K562 (cell line): ENCODE data around the gene HOXC4. TPM values are rescaled to one million over a fixed set of nuclear protein-coding genes. Genes with fewer than 3 reads are reported as not detected.

Source experiments
- BACH1 ChIP-seq: fragments of 200-800 bp; sonication (Bioruptor generic); IDR thresholded peaks from 2 replicates; pipeline ENCODE4 v1.6.1; 2016; ENCODE audit warnings: missing genetic modification characterization, missing compliant biosample characterization
- CHD2 ChIP-seq: IDR thresholded peaks from 2 replicates; pipeline ENCODE4 v1.6.1; 2011; ENCODE audit warnings: low read depth, low read length
- FOS ChIP-seq: IDR thresholded peaks from 3 replicates; pipeline ENCODE4 v1.6.1; 2011; ENCODE audit not compliant: insufficient read length; ENCODE audit errors: extremely low read depth
- GATAD2A ChIP-seq: fragments of 450-650 bp; IDR thresholded peaks from 2 replicates; pipeline ENCODE4 v1.6.1; 2017
- HIVEP1 ChIP-seq: fragments of 250-450 bp; sonication (Bioruptor Pico); IDR thresholded peaks from 2 replicates; pipeline ENCODE4 v1.4.0; 2020; ENCODE audit warnings: mild to moderate bottlenecking
- NFYB ChIP-seq: IDR thresholded peaks from 2 replicates; pipeline ENCODE4 v1.6.1; 2011; ENCODE audit warnings: mild to moderate bottlenecking, moderate library complexity; ENCODE audit not compliant: insufficient read length; ENCODE audit errors: extremely low read depth
- PHF21A ChIP-seq: fragments of 450-650 bp; IDR thresholded peaks from 2 replicates; pipeline ENCODE4 v1.6.1; 2017; ENCODE audit warnings: low read depth, borderline replicate concordance
- POU5F1 ChIP-seq: fragments of 150-350 bp; IDR thresholded peaks from 2 replicates; pipeline ENCODE4 v1.6.1; 2014; ENCODE audit warnings: borderline replicate concordance, low read length, low read depth, mild to moderate bottlenecking; ENCODE audit not compliant: partially characterized antibody
- RAD51 ChIP-seq: fragments of 450-650 bp; IDR thresholded peaks from 2 replicates; pipeline ENCODE4 v1.7.1; 2016; ENCODE audit warnings: low read depth, mild to moderate bottlenecking, borderline replicate concordance
- RBM25 ChIP-seq: fragments of 200-400 bp; formaldehyde crosslinking; IDR thresholded peaks from 2 replicates; pipeline ENCODE4 v1.6.1; 2018; ENCODE audit warnings: low read length, low read depth, moderate library complexity; ENCODE audit not compliant: severe bottlenecking
- SOX6 ChIP-seq: fragments of 450-650 bp; IDR thresholded peaks from 2 replicates; pipeline ENCODE4 v1.6.1; 2014; ENCODE audit warnings: mild to moderate bottlenecking
- TAF7 ChIP-seq: fragments of 450-650 bp; IDR thresholded peaks from 2 replicates; pipeline ENCODE4 v1.6.1; 2016; ENCODE audit warnings: missing genetic modification characterization, missing compliant biosample characterization
- TCF3 ChIP-seq: sonication (generic); formaldehyde crosslinking; IDR thresholded peaks from 2 replicates; pipeline ENCODE4 v1.4.0; 2020; ENCODE audit warnings: mild to moderate bottlenecking, missing genetic modification reagents
- TOE1 ChIP-seq, 2 experiments: fragments of 450-650 bp in 1 of 2; sonication (generic) in 1 of 2; formaldehyde crosslinking in 1 of 2; IDR thresholded peaks; 2 replicates each; pipeline versions ENCODE4 v1.7.1 to v1.8.0; 2016 to 2022; ENCODE audit warnings: borderline replicate concordance in 2 of 2, mild to moderate bottlenecking in 2 of 2, antibody characterized with exemption in 1 of 2, inconsistent platforms in 1 of 2, low read depth in 1 of 2, missing genetic modification reagents in 1 of 2, moderate library complexity in 1 of 2
- TRIM24 ChIP-seq, 2 experiments: fragments of 450-650 bp; IDR thresholded peaks; 2 replicates each; pipeline ENCODE4 v1.6.1; 2016
- USF1 ChIP-seq: sonication (generic); formaldehyde crosslinking; IDR thresholded peaks from 2 replicates; pipeline ENCODE4 v1.9.0; 2022; ENCODE audit warnings: mild to moderate bottlenecking, missing genetic modification reagents
- XRCC5 ChIP-seq: fragments of 200-400 bp; formaldehyde crosslinking; IDR thresholded peaks from 2 replicates; pipeline ENCODE4 v1.6.1; 2017; ENCODE audit warnings: low read depth, mild to moderate bottlenecking, low read length
- ZBTB2 ChIP-seq: fragments of 450-650 bp; IDR thresholded peaks from 2 replicates; pipeline ENCODE4 v1.6.1; 2016; ENCODE audit warnings: antibody characterized with exemption
- ZFP1 ChIP-seq: fragments of 450-650 bp; formaldehyde crosslinking; IDR thresholded peaks from 2 replicates; pipeline ENCODE4 v1.4.0; 2020; ENCODE audit warnings: mild to moderate bottlenecking, mixed read lengths
- ZNF695 ChIP-seq: fragments of 450-650 bp; formaldehyde crosslinking; IDR thresholded peaks from 2 replicates; pipeline ENCODE4 v1.4.0; 2020; ENCODE audit warnings: mild to moderate bottlenecking, moderate library complexity
- polyA plus RNA-seq, 8 experiments: library from polyadenylated mRNA; depleted of rRNA in 4 of 8; stranded (reverse) in 5 of 8; unstranded in 3 of 8; fragments of >200 nt; fragmentation: Nextera tagmentation in 2 of 8; fragmentation: Illumina TruSeq in 1 of 8; extraction: Ambion mirVana in 2 of 8; extraction: Trizol in 1 of 8; gene quantifications; 2 replicates each; pipeline versions ENCODE4 v1.2.1 to v1.2.3, GENCODE V29; 2011 to 2014; ENCODE audit warnings: inconsistent platforms in 1 of 8, missing spikeins in 1 of 8
- total RNA-seq, 7 experiments: library from RNA; depleted of rRNA in 6 of 7; stranded (reverse); fragments of >200 nt in 6 of 7; fragmentation: Illumina TruSeq in 2 of 7; extraction: Trizol in 2 of 7; gene quantifications; 2 replicates each; pipeline versions ENCODE4 v1.2.1 to v1.2.3, GENCODE V29; 2011 to 2021; ENCODE audit warnings: low replicate concordance in 1 of 7
- TF ChIP-seq, protein P1 (sequence below): sonication (generic); formaldehyde crosslinking; IDR thresholded peaks from 2 replicates; pipeline ENCODE4 v1.5.0; 2020; ENCODE audit warnings: missing genetic modification reagents
- TF ChIP-seq, protein P2 (sequence below), 2 experiments: fragments of 450-650 bp in 1 of 2; IDR thresholded peaks; 2 replicates each; pipeline ENCODE4 v1.6.1; 2011 to 2017; ENCODE audit warnings: low read depth in 2 of 2, antibody characterized with exemption in 1 of 2, borderline replicate concordance in 1 of 2, low read length in 1 of 2, mild to moderate bottlenecking in 1 of 2, mixed read lengths in 1 of 2; ENCODE audit not compliant: control insufficient read depth in 1 of 2

HOXC4 gene
- total and polyA plus RNA-seq, 9 of the 15 experiments (the other 6 are each of a cell fraction or from before 2014, with no cell fraction given), result 0.06 to 1.5 (median 0.44) TPM; not detected in 1

DNA sequence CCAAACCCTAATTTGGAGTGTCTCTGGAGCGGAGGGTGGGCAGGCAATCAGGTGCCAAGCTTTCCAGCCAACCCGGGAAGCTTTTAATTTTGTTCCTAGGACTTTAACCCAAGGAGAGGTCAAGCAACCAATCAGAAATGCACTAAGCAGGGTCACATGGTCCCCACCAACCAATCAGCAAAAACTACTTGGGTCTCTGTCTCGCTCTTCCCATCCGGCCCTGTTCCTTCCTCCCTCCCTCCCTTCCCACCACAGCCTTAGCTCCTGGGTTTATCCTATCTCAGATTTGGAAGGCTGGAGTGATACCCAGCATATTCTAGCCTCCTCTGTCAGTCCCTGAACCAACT lies 13.5 kb upstream of the HOXC4 start (continued):
- TF ChIP-seq RBM25 (peak; percentile 70), RAD51 (peak; percentile 86), TAF7 (tag) (no peak), PHF21A (no peak), FOS (peak; percentile 79), TRIM24 (IDR thresholded peaks at IDR 0.05) (no peak), CHD2 (no peak), XRCC5 (no peak), BACH1 (tag) (no peak), POU5F1 (no peak), ZNF695 (CRISPR knock-in tag) (no peak), USF1 (peak; percentile 88), SOX6 (no peak), GATAD2A (no peak), TOE1 (IDR thresholded peaks at IDR 0.05; ENCODE audit: borderline replicate concordance) (no peak), TOE1 (CRISPR knock-in tag; IDR thresholded peaks at IDR 0.05; ENCODE audit: borderline replicate concordance, low read depth) (no peak), ZBTB2 (no peak), TCF3 (CRISPR knock-in tag) (no peak), ZFP1 (no peak), HIVEP1 (CRISPR knock-in tag) (no peak), NFYB (peak; percentile 87)
- TF ChIP-seq, protein P1, sequence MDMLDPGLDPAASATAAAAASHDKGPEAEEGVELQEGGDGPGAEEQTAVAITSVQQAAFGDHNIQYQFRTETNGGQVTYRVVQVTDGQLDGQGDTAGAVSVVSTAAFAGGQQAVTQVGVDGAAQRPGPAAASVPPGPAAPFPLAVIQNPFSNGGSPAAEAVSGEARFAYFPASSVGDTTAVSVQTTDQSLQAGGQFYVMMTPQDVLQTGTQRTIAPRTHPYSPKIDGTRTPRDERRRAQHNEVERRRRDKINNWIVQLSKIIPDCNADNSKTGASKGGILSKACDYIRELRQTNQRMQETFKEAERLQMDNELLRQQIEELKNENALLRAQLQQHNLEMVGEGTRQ (CRISPR knock-in tag), result peak; percentile 92
- TF ChIP-seq, protein P2, sequence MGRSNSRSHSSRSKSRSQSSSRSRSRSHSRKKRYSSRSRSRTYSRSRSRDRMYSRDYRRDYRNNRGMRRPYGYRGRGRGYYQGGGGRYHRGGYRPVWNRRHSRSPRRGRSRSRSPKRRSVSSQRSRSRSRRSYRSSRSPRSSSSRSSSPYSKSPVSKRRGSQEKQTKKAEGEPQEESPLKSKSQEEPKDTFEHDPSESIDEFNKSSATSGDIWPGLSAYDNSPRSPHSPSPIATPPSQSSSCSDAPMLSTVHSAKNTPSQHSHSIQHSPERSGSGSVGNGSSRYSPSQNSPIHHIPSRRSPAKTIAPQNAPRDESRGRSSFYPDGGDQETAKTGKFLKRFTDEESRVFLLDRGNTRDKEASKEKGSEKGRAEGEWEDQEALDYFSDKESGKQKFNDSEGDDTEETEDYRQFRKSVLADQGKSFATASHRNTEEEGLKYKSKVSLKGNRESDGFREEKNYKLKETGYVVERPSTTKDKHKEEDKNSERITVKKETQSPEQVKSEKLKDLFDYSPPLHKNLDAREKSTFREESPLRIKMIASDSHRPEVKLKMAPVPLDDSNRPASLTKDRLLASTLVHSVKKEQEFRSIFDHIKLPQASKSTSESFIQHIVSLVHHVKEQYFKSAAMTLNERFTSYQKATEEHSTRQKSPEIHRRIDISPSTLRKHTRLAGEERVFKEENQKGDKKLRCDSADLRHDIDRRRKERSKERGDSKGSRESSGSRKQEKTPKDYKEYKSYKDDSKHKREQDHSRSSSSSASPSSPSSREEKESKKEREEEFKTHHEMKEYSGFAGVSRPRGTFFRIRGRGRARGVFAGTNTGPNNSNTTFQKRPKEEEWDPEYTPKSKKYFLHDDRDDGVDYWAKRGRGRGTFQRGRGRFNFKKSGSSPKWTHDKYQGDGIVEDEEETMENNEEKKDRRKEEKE (IDR thresholded peaks at IDR 0.05; ENCODE audit: borderline replicate concordance in 1 of 2, control insufficient read depth in 1 of 2, low read depth in 2 of 2, low read length in 1 of 2), result no peak
